Ascending aorta (tissue), 2 donors: ENCODE results near the gene RINL. TPM values are rescaled to one million over a fixed set of nuclear protein-coding genes. Genes with fewer than 3 reads are reported as not detected.

Source experiments
- DNase-seq, 2 donors: peaks; one replicate each; pipeline ENCODE4 v3.0.0-alpha.2; 2019; ENCODE audit warnings: low spot score in 2 of 2
- H3K27ac ChIP-seq, 2 donors: fragments of 200-600 bp; sonication (generic); one replicate each; pipeline ENCODE4 v1.5.1; 2016 to 2017; ENCODE audit warnings: mild to moderate bottlenecking in 1 of 2
- H3K27me3 ChIP-seq: fragments of 200-600 bp; sonication (generic); one replicate; pipeline ENCODE4 v1.5.1; 2017
- H3K36me3 ChIP-seq, 2 donors: fragments of 200-600 bp; sonication (generic); one replicate each; pipeline ENCODE4 v1.5.1; 2016
- H3K4me1 ChIP-seq, 2 donors: fragments of 200-600 bp; sonication (generic); one replicate each; pipeline ENCODE4 v1.5.1; 2016 to 2017; ENCODE audit warnings: mild to moderate bottlenecking in 1 of 2
- H3K4me3 ChIP-seq, 2 donors: fragments of 200-600 bp; sonication (generic); one replicate each; pipeline ENCODE4 v1.5.1; 2016 to 2017; ENCODE audit warnings: mild to moderate bottlenecking in 1 of 2
- H3K9me3 ChIP-seq, 2 donors: fragments of 200-600 bp; sonication (generic); one replicate each; pipeline ENCODE4 v1.5.1; 2016
- intact Hi-C: fragments of 100-400 bp; cut with DNase I; formaldehyde crosslinking; loops from one replicate; pipeline ENCODE4 v1.15.1; 2023
- total RNA-seq: library from RNA; depleted of rRNA; stranded (reverse); fragments of >200 nt; gene quantifications from one replicate; pipeline ENCODE4 v1.1.0, GENCODE V29; 2016
- TF ChIP-seq, protein P1 (sequence below), 3 experiments: fragments of 200-600 bp in 2 of 3; fragments of 450-650 bp in 1 of 3; sonication (generic) in 2 of 3; IDR thresholded peaks; one replicate each; pipeline ENCODE4 v1.5.1; 2016 to 2019; ENCODE audit warnings: antibody characterized with exemption in 3 of 3, mild to moderate bottlenecking in 1 of 3, moderate library complexity in 1 of 3

The RINL gene
- total RNA-seq, 1 donor from 2014 or later: 7.0 TPM

DNA sequence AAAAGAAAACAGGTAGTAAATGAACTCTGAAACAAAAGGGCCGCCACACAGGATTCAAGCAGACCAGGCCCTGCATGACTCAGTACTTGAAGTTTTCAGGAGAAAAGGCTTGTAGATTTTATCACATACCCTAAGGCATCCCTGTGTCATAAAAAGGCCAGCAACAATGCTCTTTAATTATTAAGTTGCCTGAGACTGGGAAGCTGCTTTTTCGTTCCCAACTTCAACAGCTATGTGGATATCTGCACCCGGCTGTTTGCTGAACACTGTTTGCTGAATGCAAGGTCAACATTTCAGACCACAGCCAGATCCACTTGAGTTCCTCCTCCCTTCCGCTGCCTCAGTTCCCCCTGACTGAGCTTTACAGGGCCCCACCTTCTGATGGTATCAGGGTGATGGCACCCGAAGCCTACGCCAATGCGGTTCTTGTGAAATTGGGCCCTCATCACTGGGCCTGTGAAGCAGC lies 40.4 kb downstream of the RINL start:
- intact Hi-C loops: no loop called here
- Histone ChIP-seq H3K27ac (peak overlapping the region in 1 of 2 donors; percentile 11), H3K27me3 (no peaks in the 10 kb centered on the region), H3K9me3 (no peaks in the 10 kb centered on the region), H3K4me3 (no peak overlapping the region), H3K4me1 (peaks cover 3 to 12% of the 10 kb centered on the region in 2 donors), H3K36me3 (peaks cover 64 to 68% of the 10 kb centered on the region in 2 donors)
- TF ChIP-seq, protein P1, sequence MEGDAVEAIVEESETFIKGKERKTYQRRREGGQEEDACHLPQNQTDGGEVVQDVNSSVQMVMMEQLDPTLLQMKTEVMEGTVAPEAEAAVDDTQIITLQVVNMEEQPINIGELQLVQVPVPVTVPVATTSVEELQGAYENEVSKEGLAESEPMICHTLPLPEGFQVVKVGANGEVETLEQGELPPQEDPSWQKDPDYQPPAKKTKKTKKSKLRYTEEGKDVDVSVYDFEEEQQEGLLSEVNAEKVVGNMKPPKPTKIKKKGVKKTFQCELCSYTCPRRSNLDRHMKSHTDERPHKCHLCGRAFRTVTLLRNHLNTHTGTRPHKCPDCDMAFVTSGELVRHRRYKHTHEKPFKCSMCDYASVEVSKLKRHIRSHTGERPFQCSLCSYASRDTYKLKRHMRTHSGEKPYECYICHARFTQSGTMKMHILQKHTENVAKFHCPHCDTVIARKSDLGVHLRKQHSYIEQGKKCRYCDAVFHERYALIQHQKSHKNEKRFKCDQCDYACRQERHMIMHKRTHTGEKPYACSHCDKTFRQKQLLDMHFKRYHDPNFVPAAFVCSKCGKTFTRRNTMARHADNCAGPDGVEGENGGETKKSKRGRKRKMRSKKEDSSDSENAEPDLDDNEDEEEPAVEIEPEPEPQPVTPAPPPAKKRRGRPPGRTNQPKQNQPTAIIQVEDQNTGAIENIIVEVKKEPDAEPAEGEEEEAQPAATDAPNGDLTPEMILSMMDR (IDR thresholded peaks at IDR 0.05): no peak
- no peak for DNase-seq

DNA sequence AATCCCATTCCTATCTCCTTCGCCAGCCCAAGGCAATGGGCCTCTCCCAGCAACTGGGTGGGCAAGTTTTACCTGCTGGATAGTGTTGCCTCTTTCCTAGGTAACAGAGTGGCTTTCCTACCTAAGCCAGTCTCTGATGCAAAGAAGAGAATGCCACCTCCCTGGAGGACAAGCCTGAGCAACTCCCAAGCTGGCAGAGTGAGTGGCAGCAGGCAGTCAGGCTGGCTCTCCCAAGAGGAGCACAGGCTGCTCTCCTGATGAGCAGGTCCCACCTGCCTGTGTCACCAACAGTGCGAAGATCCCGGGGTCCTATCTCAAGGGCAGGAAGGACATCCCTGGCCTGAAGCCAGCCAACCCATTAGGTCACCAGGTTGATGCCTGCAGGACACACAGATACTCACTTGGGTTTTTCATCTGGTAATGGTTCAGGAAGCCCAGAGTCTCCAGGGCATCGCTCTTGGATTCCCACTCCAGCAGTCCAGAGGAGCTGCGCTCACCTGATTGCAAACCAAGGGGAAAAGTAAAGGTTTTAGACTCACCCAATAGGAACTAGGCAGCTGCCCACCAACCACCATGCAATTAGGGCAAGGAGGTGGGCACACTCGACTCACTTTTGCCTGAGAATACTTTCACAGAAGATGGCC lies 41.0 kb downstream of the RINL start:
- TF ChIP-seq, protein P1 (IDR thresholded peaks at IDR 0.05): no peak
- no peaks in the 10 kb centered on the region for H3K9me3 ChIP-seq
- intact Hi-C loops: no loop called here
- peaks cover 6 to 16% of the 10 kb centered on the region in 2 donors for H3K4me1 ChIP-seq
- no peaks in the 10 kb centered on the region for H3K27me3 ChIP-seq
- no peak overlapping the region for H3K4me3 ChIP-seq
- peaks cover 59 to 62% of the 10 kb centered on the region in 2 donors for H3K36me3 ChIP-seq
- DNase-seq: no peak
- H3K27ac ChIP-seq: peak overlapping the region in 1 of 2 donors; percentile 11

DNA sequence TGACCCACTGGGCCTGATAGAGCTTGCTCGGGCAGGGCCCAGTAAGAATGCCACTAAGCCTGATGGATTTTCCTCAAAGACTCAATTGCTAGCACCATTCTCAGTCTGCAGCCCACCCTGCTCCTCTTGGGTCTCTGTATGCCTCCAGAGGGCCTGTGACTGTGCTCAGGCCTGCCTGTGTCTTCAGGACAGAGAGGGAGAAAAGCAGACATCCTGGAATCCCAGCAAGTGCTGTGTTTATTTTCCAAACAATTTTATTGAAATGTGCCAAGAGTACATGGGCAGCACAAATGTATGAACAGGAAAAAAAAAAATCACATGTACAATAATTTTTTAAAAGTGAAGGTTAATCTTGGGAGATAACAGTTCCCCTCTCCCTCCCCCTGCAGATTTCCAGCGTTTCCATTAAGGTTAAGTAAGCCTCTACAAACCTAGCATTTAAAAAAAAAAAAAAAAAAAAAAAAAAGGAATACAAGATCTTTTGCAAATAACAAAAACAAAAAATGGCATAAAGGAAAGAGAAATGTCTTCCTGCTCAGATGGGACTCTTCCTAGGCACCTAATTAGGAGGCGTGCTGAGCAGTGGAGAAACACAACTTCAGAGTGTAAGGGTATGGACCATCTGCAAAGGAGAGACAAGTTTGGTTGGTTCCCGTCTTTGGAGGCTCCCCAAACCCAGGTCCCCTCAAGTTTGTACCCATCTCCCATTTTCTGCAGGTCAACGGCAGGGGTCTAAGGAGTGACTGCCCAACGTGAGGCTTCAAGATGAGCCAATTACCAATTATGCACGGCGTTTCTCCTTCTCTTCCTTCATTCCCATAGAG lies 41.7 kb downstream of the RINL start:
- TF ChIP-seq, protein P1 (IDR thresholded peaks at IDR 0.05): no peak
- Histone ChIP-seq H3K27ac (peak overlapping the region; percentile 66 to 71), H3K9me3 (no peaks in the 10 kb centered on the region), H3K27me3 (no peaks in the 10 kb centered on the region), H3K4me3 (no peak overlapping the region), H3K36me3 (peaks cover 51 to 55% of the 10 kb centered on the region in 2 donors), H3K4me1 (peaks cover 6 to 18% of the 10 kb centered on the region in 2 donors)
- no peak for DNase-seq
- intact Hi-C loops: no loop called here

DNA sequence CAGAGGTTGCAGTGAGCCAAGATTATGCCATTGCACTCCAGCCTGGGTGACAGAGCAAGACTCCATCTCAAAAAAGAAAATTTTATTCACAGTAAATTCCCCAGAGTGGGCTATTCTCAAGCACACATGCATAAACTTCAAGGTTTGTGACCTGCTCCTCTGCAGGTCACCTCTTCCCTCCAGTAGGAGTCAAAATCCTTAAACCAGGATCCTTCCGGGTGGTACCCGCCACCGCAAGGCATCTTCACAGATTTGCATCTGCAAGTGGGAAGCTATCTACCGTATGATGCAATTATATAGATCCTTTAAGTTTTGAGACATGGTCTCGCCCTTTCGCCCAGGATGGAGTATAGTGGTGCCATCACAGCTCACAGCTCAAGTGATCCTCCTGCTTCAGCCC lies 43.5 kb downstream of the RINL start:
- Histone ChIP-seq H3K4me1 (peaks cover 6 to 29% of the 10 kb centered on the region in 2 donors), H3K36me3 (peaks cover 37 to 45% of the 10 kb centered on the region in 2 donors), H3K27ac (peak overlapping the region; percentile 65 to 74), H3K9me3 (no peaks in the 10 kb centered on the region), H3K4me3 (no peak overlapping the region), H3K27me3 (no peaks in the 10 kb centered on the region)
- TF ChIP-seq, protein P1 (IDR thresholded peaks at IDR 0.05): no peak
- DNase-seq: no peak
- intact Hi-C loops: loop anchor here (5.0 kb wide), 2 partner anchors 117 to 508 kb away; partner anchors contain the start of gene SAMD4B

DNA sequence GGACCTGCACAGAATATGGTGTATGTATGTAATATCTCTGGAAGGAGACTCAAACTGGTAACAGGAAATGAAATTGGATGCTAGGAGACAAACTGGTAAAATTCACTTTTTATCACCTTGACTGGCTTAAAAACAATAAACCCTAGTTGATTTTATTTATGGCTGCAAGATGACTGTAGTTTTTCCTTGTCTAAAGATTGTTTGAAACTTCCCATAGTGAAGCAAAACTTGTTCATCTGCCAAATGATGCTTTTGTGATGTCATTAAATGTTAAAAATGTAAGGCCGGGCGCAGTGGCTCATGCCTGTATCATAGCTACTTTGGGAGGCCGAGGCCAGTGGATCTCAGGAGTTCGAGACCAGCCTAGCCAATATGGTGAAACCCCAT lies 44.0 kb downstream of the RINL start:
- DNase-seq: no peak
- Histone ChIP-seq H3K4me3 (no peak overlapping the region), H3K27me3 (no peaks in the 10 kb centered on the region), H3K27ac (peak overlapping the region; percentile 65 to 74), H3K9me3 (no peaks in the 10 kb centered on the region), H3K36me3 (peaks cover 36 to 44% of the 10 kb centered on the region in 2 donors), H3K4me1 (peaks cover 6 to 29% of the 10 kb centered on the region in 2 donors)
- TF ChIP-seq, protein P1 (IDR thresholded peaks at IDR 0.05): no peak
- intact Hi-C loops: loop anchor here (5.0 kb wide), 2 partner anchors 117 to 508 kb away; partner anchors contain the start of gene SAMD4B
